GM12865 (cell line): ENCODE results near the gene IHH.

Experiments used
- DNase-seq: peaks from one replicate; pipeline ENCODE4 v3.0.0; 2010; ENCODE audit warnings: low read depth
- H3K4me3 ChIP-seq: 2 replicates; pipeline ENCODE4 v1.5.1; 2011; ENCODE audit warnings: mild to moderate bottlenecking, low read depth, low read length, control low read depth
- TF ChIP-seq, protein P1 (sequence below): IDR thresholded peaks from 2 replicates; pipeline ENCODE4 v1.5.1; 2011; ENCODE audit warnings: low read length, control low read depth, low read depth, inconsistent platforms; ENCODE audit not compliant: insufficient read depth; ENCODE audit errors: missing control alignments

Gene IHH

DNA sequence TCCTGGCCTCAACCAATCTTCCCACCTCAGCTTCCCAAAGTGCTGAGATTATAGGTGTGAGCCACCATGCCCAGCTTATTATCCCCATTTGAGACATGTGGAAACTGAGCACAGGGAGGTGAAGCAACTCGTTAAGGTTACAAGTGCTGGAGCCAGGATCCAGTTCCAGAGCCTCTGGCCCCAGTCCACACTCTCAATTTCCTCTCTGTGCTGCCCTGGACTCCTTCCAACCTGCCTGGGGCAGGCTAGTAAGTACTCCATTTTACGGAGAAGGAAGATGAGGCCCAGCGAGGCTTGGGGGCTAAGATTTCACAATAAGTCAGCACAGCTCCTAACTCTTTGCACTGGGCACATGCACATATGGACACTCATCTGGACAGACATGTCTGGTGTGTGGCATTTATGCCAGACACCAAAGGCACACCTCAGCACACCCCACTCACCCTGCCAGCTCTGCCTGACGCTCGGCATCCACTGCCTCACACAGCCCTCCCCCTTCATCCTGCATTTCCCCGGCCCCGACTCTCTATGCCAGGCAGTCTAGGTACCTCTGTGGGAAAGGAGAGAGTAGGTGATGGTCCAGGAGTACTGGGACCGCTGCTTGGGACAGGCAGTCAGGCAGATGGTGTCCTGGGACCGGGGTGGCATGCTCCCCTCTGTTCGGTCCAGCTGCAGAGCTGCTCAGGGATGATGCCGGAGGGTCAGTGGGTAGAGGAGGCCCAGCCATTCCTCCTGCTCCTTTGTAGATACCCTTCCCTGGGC is 39.9 kb downstream of the IHH start:
- TF ChIP-seq, protein P1, sequence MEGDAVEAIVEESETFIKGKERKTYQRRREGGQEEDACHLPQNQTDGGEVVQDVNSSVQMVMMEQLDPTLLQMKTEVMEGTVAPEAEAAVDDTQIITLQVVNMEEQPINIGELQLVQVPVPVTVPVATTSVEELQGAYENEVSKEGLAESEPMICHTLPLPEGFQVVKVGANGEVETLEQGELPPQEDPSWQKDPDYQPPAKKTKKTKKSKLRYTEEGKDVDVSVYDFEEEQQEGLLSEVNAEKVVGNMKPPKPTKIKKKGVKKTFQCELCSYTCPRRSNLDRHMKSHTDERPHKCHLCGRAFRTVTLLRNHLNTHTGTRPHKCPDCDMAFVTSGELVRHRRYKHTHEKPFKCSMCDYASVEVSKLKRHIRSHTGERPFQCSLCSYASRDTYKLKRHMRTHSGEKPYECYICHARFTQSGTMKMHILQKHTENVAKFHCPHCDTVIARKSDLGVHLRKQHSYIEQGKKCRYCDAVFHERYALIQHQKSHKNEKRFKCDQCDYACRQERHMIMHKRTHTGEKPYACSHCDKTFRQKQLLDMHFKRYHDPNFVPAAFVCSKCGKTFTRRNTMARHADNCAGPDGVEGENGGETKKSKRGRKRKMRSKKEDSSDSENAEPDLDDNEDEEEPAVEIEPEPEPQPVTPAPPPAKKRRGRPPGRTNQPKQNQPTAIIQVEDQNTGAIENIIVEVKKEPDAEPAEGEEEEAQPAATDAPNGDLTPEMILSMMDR, result no peak
- DNase-seq, result no peak
- no peak overlapping the region for H3K4me3 ChIP-seq

DNA sequence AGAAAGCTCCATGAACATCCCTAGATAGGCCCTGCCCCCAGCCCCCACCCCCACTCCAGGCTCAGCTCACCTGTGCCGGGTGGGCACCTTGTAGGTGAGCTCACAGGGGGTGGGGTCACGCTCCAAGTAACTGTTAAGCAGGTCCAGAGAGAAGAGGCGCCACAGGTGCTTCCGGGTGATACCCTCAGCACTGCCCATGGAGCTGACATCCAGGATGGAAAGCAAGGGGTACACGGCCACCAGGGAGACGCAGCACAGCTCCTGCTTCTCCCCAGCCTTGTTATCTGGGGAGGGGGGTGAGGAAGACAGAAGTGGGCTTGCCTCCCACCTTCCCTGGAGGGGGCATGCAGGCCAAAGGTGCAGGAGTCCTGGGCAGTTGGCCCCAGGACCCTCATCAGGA is 41.3 kb downstream of the IHH start:
- TF ChIP-seq, protein P1, result no peak
- DNase-seq, result no peak
- H3K4me3 ChIP-seq, result no peak overlapping the region

DNA sequence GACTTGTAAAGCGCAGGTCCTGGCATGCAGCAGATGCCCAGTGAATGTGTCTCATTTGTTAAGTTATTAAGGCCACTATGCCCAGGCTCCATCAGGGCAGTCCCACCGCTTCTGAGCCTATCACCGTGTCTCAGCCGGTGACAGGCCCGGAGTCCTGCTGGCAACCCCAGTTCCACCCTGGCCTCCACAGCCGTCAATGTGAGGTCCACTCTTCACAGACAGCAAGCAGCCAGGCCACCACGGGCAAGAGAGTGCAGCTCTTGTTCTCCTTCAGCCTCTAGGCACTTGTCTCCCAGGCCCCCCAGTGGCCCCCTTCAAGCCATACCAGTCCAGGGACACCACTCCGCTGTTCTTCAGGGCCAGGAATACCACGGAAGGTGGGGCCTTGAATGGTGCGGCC is 42.0 kb downstream of the IHH start:
- TF ChIP-seq, protein P1, result no peak

DNA sequence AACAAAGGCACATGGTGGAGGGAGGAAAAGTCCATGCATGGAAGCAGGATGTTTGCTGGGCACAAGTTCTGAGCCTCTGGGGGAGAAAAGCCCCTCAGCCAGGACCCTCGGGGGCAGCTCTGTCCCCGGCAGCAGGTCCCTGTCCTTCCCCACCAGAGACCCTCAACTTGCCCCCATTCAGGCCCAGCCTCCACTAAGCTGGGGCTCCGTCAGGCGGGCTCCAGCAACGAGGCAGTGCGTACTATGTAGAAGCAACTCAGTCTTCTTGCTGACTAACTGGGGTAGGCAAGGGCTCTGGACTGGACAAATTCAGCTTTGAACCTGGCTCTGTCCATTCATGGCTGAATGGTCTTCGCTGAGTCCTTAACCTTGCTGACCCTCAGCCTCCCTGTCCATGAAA is 42.4 kb downstream of the IHH start:
- DNase-seq, result no peak
- TF ChIP-seq, protein P1, result no peak
- H3K4me3 ChIP-seq, result no peak overlapping the region

More for the DNA sequence above, 42.0 kb downstream of the IHH start:
- DNase-seq, result no peak
- no peak overlapping the region for H3K4me3 ChIP-seq

DNA sequence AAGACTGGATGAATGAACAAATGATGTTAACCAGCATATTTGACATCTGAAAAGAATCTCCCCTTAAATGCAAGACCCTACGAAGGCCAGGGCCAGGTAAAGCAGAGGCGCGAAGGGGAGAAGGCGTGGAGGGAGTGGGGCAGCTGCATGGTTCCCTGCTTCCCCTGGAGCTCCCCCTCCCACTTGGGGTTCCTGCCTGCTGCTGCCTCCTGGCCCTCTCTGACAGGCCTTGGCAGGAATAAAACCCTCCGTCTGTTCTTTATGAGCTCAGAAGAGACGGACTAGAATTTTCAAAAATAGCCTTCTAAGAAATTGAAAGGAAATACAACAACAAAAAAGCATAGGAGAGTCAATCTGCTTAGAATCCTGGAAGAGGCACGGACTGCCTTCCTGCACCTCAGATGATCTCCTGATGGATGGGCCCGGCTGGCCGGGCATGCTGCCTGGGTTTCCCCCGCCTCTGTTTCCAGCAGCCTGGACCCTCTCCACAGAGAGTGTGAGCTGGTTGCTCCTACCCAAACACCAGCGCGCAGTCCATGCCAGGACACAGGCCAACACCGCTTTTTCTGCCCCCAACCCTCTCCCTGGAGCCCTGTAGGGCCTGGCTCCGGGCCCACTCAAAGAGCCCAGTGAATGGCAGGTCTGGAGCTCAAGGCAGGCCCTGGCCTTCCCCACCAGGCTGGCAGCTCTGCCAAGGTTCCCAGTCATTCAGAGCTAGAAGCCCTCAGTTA is 43.4 kb downstream of the IHH start:
- no peak for DNase-seq
- TF ChIP-seq, protein P1, result no peak
- no peak overlapping the region for H3K4me3 ChIP-seq

DNA sequence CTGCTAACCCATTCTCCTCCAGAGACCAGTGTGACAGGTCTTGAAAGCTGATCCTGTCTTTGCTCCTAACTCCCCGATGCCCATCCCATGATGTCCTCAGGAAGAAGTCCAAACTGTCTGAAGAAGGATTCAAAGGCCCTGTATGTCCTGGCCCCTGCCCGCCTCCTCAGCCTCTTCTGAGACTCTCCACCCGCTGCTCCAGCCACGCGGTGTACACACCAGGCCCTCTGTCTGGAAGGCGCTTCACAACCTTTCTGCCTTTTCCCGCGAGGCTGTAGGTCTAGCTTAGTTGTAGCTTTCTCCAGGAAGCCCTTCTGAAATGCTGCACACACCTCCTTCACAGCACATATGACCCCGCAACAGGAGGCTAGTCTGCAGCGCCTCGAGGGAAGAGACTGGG is 44.0 kb downstream of the IHH start:
- H3K4me3 ChIP-seq, result no peak overlapping the region
- TF ChIP-seq, protein P1, result no peak
- DNase-seq, result no peak
